Upper lobe of left lung (tissue), 6 donors: ENCODE data around the gene ANAPC7. TPM values are rescaled to one million over a fixed set of nuclear protein-coding genes. Genes with fewer than 3 reads are reported as not detected.

Experiments
- ATAC-seq, 2 donors: fragments of 200-7000 bp; cut with Tn5 transposase; one replicate each; pipeline ENCODE4 v1.9.1; 2022; ENCODE audit warnings: mild to moderate bottlenecking in 2 of 2, moderate library complexity in 2 of 2; ENCODE audit not compliant: low FRiP score in 2 of 2
- DNase-seq, 2 donors: peaks; one replicate each; pipeline ENCODE4 v3.0.0-alpha.2; 2019 to 2020
- H3K27ac ChIP-seq, 4 donors: fragments of 200-600 bp; sonication (generic); one replicate each; pipeline ENCODE4 v1.5.1; 2016 to 2019
- H3K27me3 ChIP-seq, 4 donors: fragments of 200-600 bp; sonication (generic); one replicate each; pipeline ENCODE4 v1.5.1; 2017 to 2019
- H3K36me3 ChIP-seq, 4 donors: fragments of 200-600 bp; sonication (generic); one replicate each; pipeline ENCODE4 v1.5.1; 2016 to 2019
- H3K4me1 ChIP-seq, 4 donors: fragments of 200-600 bp; sonication (generic); one replicate each; pipeline ENCODE4 v1.5.1; 2018 to 2019
- H3K4me3 ChIP-seq, 4 donors: fragments of 200-600 bp; sonication (generic); one replicate each; pipeline ENCODE4 v1.5.1; 2017 to 2019; ENCODE audit warnings: mild to moderate bottlenecking in 2 of 4, moderate library complexity in 1 of 4
- H3K9me3 ChIP-seq, 4 donors: fragments of 200-600 bp; sonication (generic); one replicate each; pipeline ENCODE4 v1.5.1; 2018 to 2019
- EP300 ChIP-seq, 4 donors: sonication (generic); formaldehyde crosslinking; IDR thresholded peaks; one replicate each; pipeline ENCODE4 v1.5.1; 2017; ENCODE audit warnings: antibody characterized with exemption in 4 of 4, control low read depth in 2 of 4
- POLR2A ChIP-seq, 4 donors: fragments of 450-650 bp; IDR thresholded peaks; one replicate each; pipeline ENCODE4 v1.5.1; 2016 to 2017; ENCODE audit warnings: antibody characterized with exemption in 4 of 4, mild to moderate bottlenecking in 2 of 4
- POLR2AphosphoS5 ChIP-seq, 2 donors: sonication (generic); formaldehyde crosslinking; IDR thresholded peaks; one replicate each; pipeline ENCODE4 v1.5.1; 2017; ENCODE audit warnings: antibody characterized with exemption in 2 of 2
- WGBS, 2 donors: methylation state at CpG; one replicate each; pipeline ENCODE4 v1.1.5; 2017 to 2018; 5-methylcytosine and 5-hydroxymethylcytosine counted together
- total RNA-seq, 6 donors: library from RNA; depleted of rRNA in 4 of 6; stranded (reverse); fragments of >200 nt in 4 of 6; gene quantifications; one replicate each; pipeline versions ENCODE4 v1.1.0 to v1.2.1, GENCODE V29; 2016 to 2021
- TF ChIP-seq, protein P1 (sequence below), 6 experiments: fragments of 450-650 bp in 4 of 6; fragments of 200-600 bp in 2 of 6; sonication (generic) in 2 of 6; IDR thresholded peaks; one replicate each; pipeline ENCODE4 v1.5.1; 2016 to 2019; ENCODE audit warnings: antibody characterized with exemption in 6 of 6
- donor health status: DM: no; HTN: no; CAD: no; lungs with moderate emphysema.
- donor health status: DM: no; HTN: yes; CAD: no; lungs with severe emphysema.

ANAPC7 gene
- total RNA-seq, 6 donors from 2014 or later: 33.5 to 90.1 (median 43.1) TPM

DNA sequence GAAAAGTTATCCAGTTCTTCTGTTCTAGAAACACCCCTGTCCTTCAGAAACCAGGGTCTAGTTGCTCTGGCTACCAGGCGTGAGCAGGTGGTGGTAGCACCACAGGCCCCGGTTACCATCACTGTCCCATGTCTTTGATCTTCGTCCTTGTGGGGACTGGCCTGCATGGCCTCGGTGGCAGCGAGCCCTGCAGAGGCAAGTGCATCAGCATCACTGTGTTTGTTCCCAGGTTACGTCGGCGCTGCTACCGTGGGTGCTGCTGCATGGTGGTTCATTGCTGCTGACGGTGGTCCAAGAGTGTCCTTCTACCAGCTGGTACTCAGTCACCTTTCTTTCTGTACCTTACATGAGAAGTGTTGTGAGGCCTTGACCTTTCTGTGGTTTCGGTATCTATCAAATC is 58.9 kb downstream of the ANAPC7 start:
- ATAC-seq (no peak), DNase-seq (no peak)
- WGBS, 2 donors: 94 to 99% methylated on average over 11 of the region's 11 CpGs
- no peaks in the 10 kb centered on the region for H3K9me3 ChIP-seq
- H3K36me3 ChIP-seq: peaks cover 60 to 100% (median 91%) of the 10 kb centered on the region in 4 donors
- peaks cover 0 to 4% (median 1%) of the 10 kb centered on the region in 4 donors for H3K4me1 ChIP-seq
- TF ChIP-seq POLR2A (IDR thresholded peaks at IDR 0.05) (no peak), POLR2AphosphoS5 (IDR thresholded peaks at IDR 0.05) (no peak), EP300 (IDR thresholded peaks at IDR 0.05) (no peak)
- TF ChIP-seq, protein P1, sequence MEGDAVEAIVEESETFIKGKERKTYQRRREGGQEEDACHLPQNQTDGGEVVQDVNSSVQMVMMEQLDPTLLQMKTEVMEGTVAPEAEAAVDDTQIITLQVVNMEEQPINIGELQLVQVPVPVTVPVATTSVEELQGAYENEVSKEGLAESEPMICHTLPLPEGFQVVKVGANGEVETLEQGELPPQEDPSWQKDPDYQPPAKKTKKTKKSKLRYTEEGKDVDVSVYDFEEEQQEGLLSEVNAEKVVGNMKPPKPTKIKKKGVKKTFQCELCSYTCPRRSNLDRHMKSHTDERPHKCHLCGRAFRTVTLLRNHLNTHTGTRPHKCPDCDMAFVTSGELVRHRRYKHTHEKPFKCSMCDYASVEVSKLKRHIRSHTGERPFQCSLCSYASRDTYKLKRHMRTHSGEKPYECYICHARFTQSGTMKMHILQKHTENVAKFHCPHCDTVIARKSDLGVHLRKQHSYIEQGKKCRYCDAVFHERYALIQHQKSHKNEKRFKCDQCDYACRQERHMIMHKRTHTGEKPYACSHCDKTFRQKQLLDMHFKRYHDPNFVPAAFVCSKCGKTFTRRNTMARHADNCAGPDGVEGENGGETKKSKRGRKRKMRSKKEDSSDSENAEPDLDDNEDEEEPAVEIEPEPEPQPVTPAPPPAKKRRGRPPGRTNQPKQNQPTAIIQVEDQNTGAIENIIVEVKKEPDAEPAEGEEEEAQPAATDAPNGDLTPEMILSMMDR (IDR thresholded peaks at IDR 0.05): no peak
- no peak overlapping the region for H3K4me3 ChIP-seq
- peak overlapping the region in 3 of 4 donors; percentile 30 to 71 (median 37) for H3K27ac ChIP-seq
- H3K27me3 ChIP-seq: no peaks in the 10 kb centered on the region

DNA sequence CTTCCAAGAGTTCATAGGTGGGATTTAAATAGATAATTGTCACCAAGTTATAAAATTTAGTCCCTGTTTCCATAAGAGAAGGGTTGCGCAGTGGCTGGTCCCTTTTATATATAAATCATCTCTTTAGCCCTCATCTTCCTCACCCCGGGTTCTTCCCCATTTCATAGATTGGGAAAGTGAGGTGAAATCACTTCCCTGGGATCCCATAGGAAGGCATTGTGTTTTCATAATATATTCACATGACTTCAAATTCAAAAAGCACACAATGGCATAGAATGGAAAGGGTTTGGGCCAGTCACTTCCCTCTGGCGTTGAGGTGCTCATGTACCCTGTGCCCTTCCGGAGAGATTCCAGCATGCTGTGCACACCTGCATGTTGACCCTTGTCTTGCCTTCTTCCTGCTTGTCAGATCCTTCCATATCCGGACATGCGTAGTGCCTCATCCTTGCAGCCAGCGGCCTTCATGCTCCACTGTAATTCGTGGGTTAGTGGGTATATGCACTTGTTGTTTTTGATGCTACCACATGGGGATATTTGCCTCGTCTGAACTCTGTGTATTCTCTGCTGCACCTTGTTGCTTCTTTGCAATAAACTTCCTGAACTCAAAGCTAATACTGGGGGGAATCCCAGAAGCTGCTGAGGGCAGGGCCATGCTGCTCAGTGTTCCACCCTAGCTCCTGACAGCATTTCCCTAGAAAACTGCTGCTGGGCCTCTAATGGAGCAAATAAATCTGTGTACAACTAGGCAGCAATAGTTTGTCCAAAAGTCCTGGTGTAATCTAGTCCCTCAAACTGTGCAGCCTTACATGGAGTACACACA is 59.6 kb downstream of the ANAPC7 start:
- DNase-seq (no peak), ATAC-seq (no peak)
- H3K36me3 ChIP-seq: peaks cover 60 to 100% (median 94%) of the 10 kb centered on the region in 4 donors
- no peaks in the 10 kb centered on the region for H3K27me3 ChIP-seq
- H3K9me3 ChIP-seq: no peaks in the 10 kb centered on the region
- peaks cover 0 to 10% (median 3%) of the 10 kb centered on the region in 4 donors for H3K4me1 ChIP-seq
- H3K4me3 ChIP-seq: no peak overlapping the region
- TF ChIP-seq, protein P1 (IDR thresholded peaks at IDR 0.05): no peak
- no peak for TF ChIP-seq POLR2AphosphoS5 (IDR thresholded peaks at IDR 0.05)
- no peak for TF ChIP-seq EP300 (IDR thresholded peaks at IDR 0.05)
- no peak for TF ChIP-seq POLR2A (IDR thresholded peaks at IDR 0.05)
- no peak overlapping the region for H3K27ac ChIP-seq
- 85 to 89% methylated on average over 9 of the region's 9 CpGs for WGBS, 2 donors

DNA sequence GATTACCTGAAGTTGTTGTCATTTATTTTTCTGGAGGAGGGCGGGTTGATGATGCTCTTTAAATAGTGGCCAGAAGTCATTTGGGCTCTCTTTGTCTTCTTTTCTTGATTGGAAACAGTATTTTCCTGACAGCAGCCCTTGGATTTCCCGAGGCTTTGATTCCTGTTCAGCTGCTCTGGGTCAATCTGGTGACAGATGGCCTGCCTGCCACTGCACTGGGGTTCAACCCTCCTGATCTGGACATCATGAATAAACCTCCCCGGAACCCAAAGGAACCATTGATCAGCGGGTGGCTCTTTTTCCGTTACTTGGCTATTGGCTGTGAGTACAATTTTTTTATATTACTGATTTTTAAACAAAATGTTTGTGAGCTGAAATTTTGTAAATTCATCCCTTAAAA is 60.4 kb downstream of the ANAPC7 start:
- Histone ChIP-seq H3K4me1 (peaks cover 0 to 13% (median 6%) of the 10 kb centered on the region in 4 donors), H3K27me3 (no peaks in the 10 kb centered on the region), H3K36me3 (peaks cover 60 to 100% (median 93%) of the 10 kb centered on the region in 4 donors), H3K27ac (no peak overlapping the region), H3K4me3 (no peak overlapping the region), H3K9me3 (no peaks in the 10 kb centered on the region)
- ATAC-seq: no peak
- no peak for TF ChIP-seq POLR2AphosphoS5 (IDR thresholded peaks at IDR 0.05)
- TF ChIP-seq, protein P1 (IDR thresholded peaks at IDR 0.05): no peak
- no peak for TF ChIP-seq EP300 (IDR thresholded peaks at IDR 0.05)
- no peak for TF ChIP-seq POLR2A (IDR thresholded peaks at IDR 0.05)
- DNase-seq: no peak
- 92 to 93% methylated on average over 5 of the region's 5 CpGs for WGBS, 2 donors

DNA sequence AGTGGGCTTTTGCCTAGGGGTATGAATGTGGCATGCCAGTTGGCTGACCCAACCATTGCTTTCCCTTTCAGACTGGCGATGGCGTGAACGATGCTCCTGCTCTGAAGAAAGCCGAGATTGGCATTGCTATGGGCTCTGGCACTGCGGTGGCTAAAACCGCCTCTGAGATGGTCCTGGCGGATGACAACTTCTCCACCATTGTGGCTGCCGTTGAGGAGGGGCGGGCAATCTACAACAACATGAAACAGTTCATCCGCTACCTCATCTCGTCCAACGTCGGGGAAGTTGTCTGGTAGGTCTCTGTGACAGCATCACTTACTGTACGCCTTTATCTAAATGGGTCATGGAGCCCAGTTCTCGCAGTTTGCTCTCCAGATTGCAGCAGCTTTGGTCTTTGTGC is 61.4 kb downstream of the ANAPC7 start:
- DNase-seq: no peak
- H3K4me3 ChIP-seq: no peak overlapping the region
- peaks cover 52 to 100% (median 91%) of the 10 kb centered on the region in 4 donors for H3K36me3 ChIP-seq
- H3K27me3 ChIP-seq: no peaks in the 10 kb centered on the region
- H3K9me3 ChIP-seq: no peaks in the 10 kb centered on the region
- H3K4me1 ChIP-seq: peaks cover 0 to 13% (median 6%) of the 10 kb centered on the region in 4 donors
- ATAC-seq: no peak
- H3K27ac ChIP-seq: no peak overlapping the region
- TF ChIP-seq, protein P1 (IDR thresholded peaks at IDR 0.05): no peak
- no peak for TF ChIP-seq EP300 (IDR thresholded peaks at IDR 0.05)
- no peak for TF ChIP-seq POLR2AphosphoS5 (IDR thresholded peaks at IDR 0.05)
- no peak for TF ChIP-seq POLR2A (IDR thresholded peaks at IDR 0.05)
- WGBS, 2 donors: 95 to 96% methylated on average over 15 of the region's 15 CpGs
